DND-41 (cell line): ENCODE results near the gene PLEKHA5.
"Not testable (repeated sequence)": the region's sequence is repeated elsewhere in the genome, so short reads cannot be mapped to it uniquely, and the experiment has no call there.

Experiments used
- ATAC-seq: fragments of 200-7000 bp; cut with Tn5 transposase; 3 replicates; pipeline ENCODE4 v1.9.1; 2021; ENCODE audit warnings: low read depth; ENCODE audit not compliant: insufficient read depth
- DNase-seq: peaks from one replicate; pipeline ENCODE4 v3.0.0-alpha.2; 2020
- H2AFZ ChIP-seq: 2 replicates; pipeline ENCODE4 v1.6.0; 2012; ENCODE audit warnings: low read depth, low read length
- H3K27ac ChIP-seq: 2 replicates; pipeline ENCODE4 v1.5.1; 2012; ENCODE audit warnings: low read length, inconsistent platforms
- H3K27me3 ChIP-seq: fragments of 200-600 bp; sonication (generic); 2 replicates; pipeline ENCODE4 v1.6.0; 2012; ENCODE audit warnings: low read length, mild to moderate bottlenecking, inconsistent platforms; ENCODE audit not compliant: insufficient read depth, poor library complexity
- H3K36me3 ChIP-seq: 2 replicates; pipeline ENCODE4 v1.5.1; 2012; ENCODE audit warnings: low read length, inconsistent platforms; ENCODE audit not compliant: insufficient read depth
- H3K4me1 ChIP-seq: 2 replicates; pipeline ENCODE4 v1.5.1; 2012; ENCODE audit warnings: mild to moderate bottlenecking, low read length; ENCODE audit not compliant: insufficient read depth
- H3K4me2 ChIP-seq: 2 replicates; pipeline ENCODE4 v1.6.0; 2012; ENCODE audit warnings: mild to moderate bottlenecking, moderate library complexity, low read length, inconsistent platforms; ENCODE audit not compliant: insufficient read depth
- H3K4me3 ChIP-seq, 2 experiments: fragments of 200-600 bp in 1 of 2; shearing (Covaris generic) in 1 of 2; 2 replicates each; pipeline ENCODE4 v1.5.1; 2012 to 2016; ENCODE audit warnings: inconsistent platforms in 2 of 2, low read length in 2 of 2, mild to moderate bottlenecking in 2 of 2, low read depth in 1 of 2, moderate library complexity in 1 of 2
- H3K79me2 ChIP-seq: 2 replicates; pipeline ENCODE4 v1.6.0; 2012; ENCODE audit warnings: low read length, inconsistent platforms; ENCODE audit not compliant: insufficient read depth
- H3K9ac ChIP-seq: 2 replicates; pipeline ENCODE4 v1.6.0; 2012; ENCODE audit warnings: low read depth, mild to moderate bottlenecking, inconsistent platforms, low read length, moderate library complexity
- H3K9me3 ChIP-seq: 2 replicates; pipeline ENCODE4 v1.5.1; 2012; ENCODE audit warnings: low read length, moderate library complexity, mild to moderate bottlenecking, inconsistent platforms; ENCODE audit not compliant: insufficient read depth, severe bottlenecking
- H4K20me1 ChIP-seq: 2 replicates; pipeline ENCODE4 v1.6.0; 2012; ENCODE audit warnings: low read length; ENCODE audit not compliant: insufficient read depth
- CTCF ChIP-seq: IDR thresholded peaks from 2 replicates; pipeline ENCODE4 v1.5.1; 2012; ENCODE audit warnings: borderline replicate concordance, low read length, moderate library complexity, mild to moderate bottlenecking; ENCODE audit not compliant: poor library complexity, severe bottlenecking; ENCODE audit errors: extremely low read depth
- EZH2 ChIP-seq: IDR thresholded peaks from 3 replicates; pipeline ENCODE4 v1.6.1; 2012; ENCODE audit warnings: borderline replicate concordance, low read depth, mild to moderate bottlenecking, moderate library complexity, low read length, inconsistent platforms; ENCODE audit not compliant: severe bottlenecking

PLEKHA5 gene

GRCh38 chr12:19227880-19228210, 98.3 kb downstream of the PLEKHA5 start:
- H3K9ac ChIP-seq = no peak overlapping the region
- DNase-seq = no peak
- H3K27ac ChIP-seq = no peak overlapping the region
- TF ChIP-seq CTCF (no peak), EZH2 (no peak)
- no peaks in the 10 kb centered on the region for H3K27me3 ChIP-seq
- no peaks in the 10 kb centered on the region for H3K36me3 ChIP-seq
- no peaks in the 10 kb centered on the region for H3K79me2 ChIP-seq
- no peak; the same call in 2 of the 3 replicates for ATAC-seq
- no peaks in the 10 kb centered on the region for H3K9me3 ChIP-seq
- no peak overlapping the region for H3K4me2 ChIP-seq
- no peaks in the 10 kb centered on the region for H4K20me1 ChIP-seq
- no peak overlapping the region for H3K4me3 ChIP-seq
- H3K4me1 ChIP-seq = no peaks in the 10 kb centered on the region
- H2AFZ ChIP-seq = no peak overlapping the region

DNA sequence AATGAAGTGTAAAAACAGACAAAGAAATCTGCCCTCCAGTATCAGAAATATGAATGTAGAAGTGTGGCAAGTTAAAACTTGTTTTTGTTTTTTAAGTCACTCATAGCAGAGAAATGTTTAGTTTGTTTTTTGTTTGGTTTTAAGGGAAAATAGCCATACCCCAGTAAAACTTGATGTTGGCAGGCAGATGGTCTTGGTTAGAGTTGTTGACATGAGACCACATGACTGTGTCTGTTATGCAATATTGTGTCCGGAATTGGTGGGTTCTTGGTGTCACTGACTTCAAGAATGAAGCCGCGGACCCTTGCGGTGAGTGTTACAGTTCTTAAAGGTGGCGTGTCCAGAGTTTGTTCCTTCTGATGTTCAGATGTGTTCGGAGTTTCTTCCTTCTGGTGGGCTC, 99.5 kb downstream of the PLEKHA5 start:
- not testable (repeated sequence) for DNase-seq, H3K4me2 ChIP-seq, H3K27ac ChIP-seq, H3K9ac ChIP-seq, H3K4me1 ChIP-seq, H3K9me3 ChIP-seq, ATAC-seq, H2AFZ ChIP-seq, H4K20me1 ChIP-seq, H3K79me2 ChIP-seq, H3K4me3 ChIP-seq, H3K27me3 ChIP-seq, H3K36me3 ChIP-seq

GRCh38 chr12:19230299-19230866, 100.8 kb downstream of the PLEKHA5 start:
- Histone ChIP-seq H3K79me2 (no peaks in the 10 kb centered on the region), H2AFZ (no peak overlapping the region)

DNA sequence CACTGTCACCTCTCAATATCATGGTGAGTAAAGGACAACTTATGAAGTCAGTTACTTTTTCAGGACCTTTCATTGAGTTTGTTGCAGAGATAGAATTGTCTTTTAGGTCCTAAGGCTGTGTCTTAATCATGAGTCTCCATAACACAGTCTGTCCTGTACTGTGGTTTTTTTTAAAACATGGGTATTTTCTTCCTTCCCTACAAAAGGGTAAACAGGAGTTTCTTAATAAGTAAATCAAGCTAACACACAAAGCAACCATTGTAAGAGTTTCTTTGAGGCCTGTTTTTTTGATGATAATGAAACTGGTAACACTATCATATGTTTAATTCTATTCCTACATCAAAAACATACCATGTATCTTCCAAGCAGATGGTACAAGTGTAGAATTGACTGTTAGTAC, 101.4 kb downstream of the PLEKHA5 start:
- Histone ChIP-seq H3K4me3 (no peak overlapping the region), H3K27ac (no peak overlapping the region), H3K36me3 (no peaks in the 10 kb centered on the region), H3K4me2 (no peak overlapping the region), H4K20me1 (no peaks in the 10 kb centered on the region), H3K4me1 (peaks cover 16% of the 10 kb centered on the region), H3K27me3 (no peaks in the 10 kb centered on the region), H2AFZ (no peak overlapping the region), H3K9ac (no peak overlapping the region), H3K79me2 (no peaks in the 10 kb centered on the region), H3K9me3 (no peaks in the 10 kb centered on the region)
- ATAC-seq (no peak), DNase-seq (no peak)
- TF ChIP-seq CTCF (no peak), EZH2 (no peak)

More at GRCh38 chr12:19230299-19230866, 100.8 kb downstream of the PLEKHA5 start:
- Histone ChIP-seq H3K36me3 (no peaks in the 10 kb centered on the region), H3K4me1 (peaks cover 16% of the 10 kb centered on the region), H3K4me3 (no peak overlapping the region), H3K27ac (no peak overlapping the region), H3K27me3 (no peaks in the 10 kb centered on the region), H3K4me2 (no peak overlapping the region), H4K20me1 (no peaks in the 10 kb centered on the region), H3K9me3 (no peaks in the 10 kb centered on the region), H3K9ac (no peak overlapping the region)
- TF ChIP-seq CTCF (no peak), EZH2 (no peak)
- DNase-seq = no peak
- no peak for ATAC-seq
